ENCODE data around the gene SMNDC1.

- TF ChIP-seq, protein P1, sequence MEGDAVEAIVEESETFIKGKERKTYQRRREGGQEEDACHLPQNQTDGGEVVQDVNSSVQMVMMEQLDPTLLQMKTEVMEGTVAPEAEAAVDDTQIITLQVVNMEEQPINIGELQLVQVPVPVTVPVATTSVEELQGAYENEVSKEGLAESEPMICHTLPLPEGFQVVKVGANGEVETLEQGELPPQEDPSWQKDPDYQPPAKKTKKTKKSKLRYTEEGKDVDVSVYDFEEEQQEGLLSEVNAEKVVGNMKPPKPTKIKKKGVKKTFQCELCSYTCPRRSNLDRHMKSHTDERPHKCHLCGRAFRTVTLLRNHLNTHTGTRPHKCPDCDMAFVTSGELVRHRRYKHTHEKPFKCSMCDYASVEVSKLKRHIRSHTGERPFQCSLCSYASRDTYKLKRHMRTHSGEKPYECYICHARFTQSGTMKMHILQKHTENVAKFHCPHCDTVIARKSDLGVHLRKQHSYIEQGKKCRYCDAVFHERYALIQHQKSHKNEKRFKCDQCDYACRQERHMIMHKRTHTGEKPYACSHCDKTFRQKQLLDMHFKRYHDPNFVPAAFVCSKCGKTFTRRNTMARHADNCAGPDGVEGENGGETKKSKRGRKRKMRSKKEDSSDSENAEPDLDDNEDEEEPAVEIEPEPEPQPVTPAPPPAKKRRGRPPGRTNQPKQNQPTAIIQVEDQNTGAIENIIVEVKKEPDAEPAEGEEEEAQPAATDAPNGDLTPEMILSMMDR (IDR thresholded peaks at IDR 0.05; ENCODE audit: low read depth, low read length, poor library complexity, severe bottlenecking), result no peak
- no peak for TF ChIP-seq EZH2phosphoT487 (IDR thresholded peaks at IDR 0.05; ENCODE audit: borderline replicate concordance, low read length)
These were observed 39.0 kb downstream of the SMNDC1 start for GRCh38 chr10:110265573-110266193.
